GM12891 (cell line): ENCODE data around the gene LRRC38.

Experiments used
- POLR2A ChIP-seq: IDR thresholded peaks from 2 replicates; pipeline ENCODE4 v1.6.1; 2011; ENCODE audit warnings: low read depth, low read length, control low read depth
- POLR2AphosphoS5 ChIP-seq: IDR thresholded peaks from 2 replicates; pipeline ENCODE4 v1.6.1; 2011; ENCODE audit warnings: low read depth, low read length, control low read depth
- POU2F2 ChIP-seq: IDR thresholded peaks from 2 replicates; pipeline ENCODE4 v1.6.1; 2011; ENCODE audit warnings: low read depth, mild to moderate bottlenecking, control low read depth, low read length, moderate library complexity
- SPI1 ChIP-seq: IDR thresholded peaks from 2 replicates; pipeline ENCODE4 v1.6.1; 2011; ENCODE audit warnings: low read depth, low read length, control low read depth
- TAF1 ChIP-seq: IDR thresholded peaks from 2 replicates; pipeline ENCODE4 v1.6.1; 2011; ENCODE audit warnings: low read depth, low read length, control low read depth

- TF ChIP-seq POLR2AphosphoS5 = no peak
- no peak for TF ChIP-seq TAF1
- no peak for TF ChIP-seq POU2F2
- no peak for TF ChIP-seq POLR2A
- no peak for TF ChIP-seq SPI1
Measured at GRCh38 chr1:13543451-13544220, 29.8 kb upstream of the LRRC38 start.
